Activated CD4-positive, alpha-beta T cell treated with anti-CD3 and anti-CD28 coated beads, Interleukin-2, amount 50 U/mL, for 16 hours (primary cell): Measurements from ENCODE around the gene RAB27A.

Source experiments
- DNase-seq: peaks from one replicate; pipeline ENCODE4 v3.0.0-alpha.2; 2020

RAB27A gene

DNA sequence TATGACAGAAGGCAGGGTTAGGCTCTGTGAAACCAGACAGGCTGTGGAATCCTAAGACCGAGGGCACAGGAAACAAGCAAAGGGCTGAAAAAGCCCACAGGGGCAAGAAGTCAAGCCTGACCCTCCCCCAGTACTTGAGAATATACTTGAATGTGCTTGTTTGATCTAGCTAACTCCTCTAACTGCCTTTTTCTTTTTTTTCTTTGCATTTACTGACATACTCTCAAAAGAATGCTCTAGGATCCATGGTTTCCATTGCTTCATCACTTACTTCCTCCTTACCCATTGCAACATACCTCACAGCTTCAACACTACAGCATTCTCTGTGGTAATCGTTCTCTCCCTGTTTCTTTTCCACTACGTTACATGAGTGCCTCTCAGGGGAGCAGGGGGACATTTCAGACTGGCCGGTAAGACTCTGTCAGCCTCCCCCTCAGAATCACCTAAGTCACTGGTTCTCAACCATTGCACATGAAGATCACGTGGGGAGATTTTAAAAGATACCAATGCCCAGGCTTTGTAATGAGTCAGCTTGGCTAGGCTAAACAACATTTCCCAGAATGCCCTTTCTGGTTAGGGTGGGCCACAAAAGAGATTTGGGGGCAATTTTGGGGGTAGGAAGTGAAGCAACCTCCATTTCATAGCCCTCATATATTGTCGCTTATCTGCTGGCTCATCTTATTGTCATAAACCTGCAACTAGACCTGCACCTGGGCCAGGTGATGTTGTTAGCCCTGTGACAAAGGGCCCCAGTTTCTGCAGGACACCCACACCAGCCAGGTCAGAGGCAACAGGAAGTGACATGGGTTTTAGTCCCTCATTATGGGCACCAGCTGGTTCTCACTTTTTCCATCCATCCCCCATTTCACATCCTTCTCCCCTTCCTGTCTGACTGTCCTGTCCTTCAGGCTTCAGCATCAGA is 68.3 kb downstream of the RAB27A start:
- peak; percentile 76 for DNase-seq

DNA sequence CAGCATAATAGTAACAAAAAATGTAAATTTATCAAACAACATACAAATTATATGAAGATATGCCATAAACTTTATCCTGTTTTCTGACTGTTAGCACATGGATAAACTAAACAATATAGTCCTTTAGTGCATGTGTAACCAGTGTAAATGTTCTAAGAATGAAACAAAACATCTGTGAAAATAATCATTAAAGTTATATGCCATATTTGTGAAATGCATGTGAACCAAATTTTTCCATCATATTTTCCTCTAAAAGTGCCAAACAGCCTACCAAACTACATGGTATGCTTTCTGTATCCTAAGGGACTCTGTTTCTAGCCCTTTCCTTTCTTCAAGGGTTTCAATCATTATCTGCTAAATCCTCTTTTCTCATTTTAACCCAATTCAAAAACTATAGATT is 69.0 kb downstream of the RAB27A start:
- no peak for DNase-seq

DNA sequence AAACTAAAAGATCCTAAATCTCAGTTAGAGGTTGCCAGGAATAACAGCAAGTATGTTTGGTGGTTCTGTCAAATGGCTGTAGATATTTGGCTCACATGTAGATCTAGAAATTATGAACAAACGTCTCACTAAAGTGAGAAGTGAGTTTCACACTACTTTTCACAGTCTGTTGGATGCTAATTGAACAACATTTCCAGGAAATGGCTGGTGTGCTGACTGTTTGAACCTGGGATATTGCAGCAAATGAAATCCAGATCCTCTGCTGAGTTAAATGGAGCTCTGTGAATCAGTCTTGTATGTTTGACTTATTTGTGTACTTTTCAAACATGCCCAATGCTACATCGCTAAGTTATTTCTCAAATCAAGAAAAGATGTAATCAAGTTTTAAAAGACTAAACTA is 71.6 kb downstream of the RAB27A start:
- DNase-seq, result peak; percentile 76

DNA sequence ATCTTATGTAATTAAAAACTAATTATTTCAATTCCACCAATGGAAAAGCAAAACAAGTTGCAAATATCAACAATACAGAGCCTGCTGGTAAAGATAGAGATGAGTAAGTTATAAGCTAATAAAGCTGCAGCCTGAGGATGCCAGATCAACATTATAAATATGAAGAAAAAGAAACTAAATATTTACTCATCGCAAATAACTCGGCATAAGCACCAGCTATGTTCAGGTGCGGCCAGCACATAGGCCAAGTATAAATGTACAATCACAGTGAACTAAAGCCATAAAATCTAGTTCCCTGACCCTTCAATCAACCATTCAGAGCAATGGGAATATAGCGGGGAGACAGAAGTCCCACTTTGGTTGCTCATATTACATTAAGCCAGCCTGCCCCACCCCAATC is 85.1 kb downstream of the RAB27A start:
- no peak for DNase-seq

DNA sequence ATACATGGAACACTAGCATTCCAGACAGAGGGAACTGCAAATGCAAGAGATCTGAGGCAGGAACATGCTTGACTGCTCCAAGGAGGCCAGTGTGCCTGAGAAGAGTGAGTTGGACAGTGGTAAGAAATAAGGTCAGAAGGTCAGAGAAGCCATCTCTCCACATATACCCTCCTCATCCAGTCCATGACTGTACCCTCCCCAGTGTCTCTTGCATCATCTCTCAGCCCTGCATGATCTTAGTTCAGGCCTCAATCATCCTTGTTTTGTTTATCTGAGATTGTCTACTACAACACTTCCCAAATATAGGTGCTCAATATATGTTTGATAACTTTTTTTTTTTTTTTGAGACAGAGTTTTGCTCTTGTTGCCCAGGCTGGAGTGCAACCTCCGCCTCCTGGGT is 87.4 kb downstream of the RAB27A start:
- DNase-seq, result no peak

DNA sequence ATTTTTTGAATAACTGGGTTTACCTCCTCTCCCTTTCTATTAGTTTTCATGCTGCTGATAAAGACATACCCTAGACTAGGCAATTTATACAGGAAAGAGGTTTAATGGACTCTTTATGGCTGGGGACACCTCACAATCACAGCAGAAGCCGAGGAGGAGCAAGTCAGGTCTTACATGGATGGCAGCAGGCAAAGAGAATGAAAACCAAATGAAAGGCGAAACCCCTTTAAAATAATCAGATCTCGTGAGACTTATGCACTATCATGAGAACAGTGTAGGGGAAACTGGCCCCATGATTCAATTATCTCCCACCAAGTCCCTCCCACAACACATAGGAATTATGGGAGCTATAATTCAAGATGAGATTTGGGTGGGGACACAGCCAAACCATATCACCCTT is 90.9 kb downstream of the RAB27A start:
- no peak for DNase-seq

DNA sequence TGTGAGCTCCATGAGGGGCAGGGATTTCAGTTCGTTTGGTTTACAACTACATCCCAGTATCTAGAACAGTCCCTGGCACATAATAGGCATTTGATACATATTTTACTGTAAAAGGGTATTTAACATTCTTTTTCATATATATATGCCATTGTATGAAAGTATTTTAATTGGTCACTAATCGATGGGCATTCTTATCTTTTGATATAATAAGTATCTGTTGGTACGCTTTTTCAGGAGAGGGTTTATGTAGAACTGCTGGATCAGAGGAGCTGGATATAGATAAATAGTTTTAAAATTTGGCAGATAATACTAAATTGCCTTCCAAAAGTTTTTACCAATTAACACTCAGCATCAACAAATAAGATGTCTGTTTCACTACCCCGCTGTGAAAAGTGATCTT is 91.9 kb downstream of the RAB27A start:
- DNase-seq, result no peak

DNA sequence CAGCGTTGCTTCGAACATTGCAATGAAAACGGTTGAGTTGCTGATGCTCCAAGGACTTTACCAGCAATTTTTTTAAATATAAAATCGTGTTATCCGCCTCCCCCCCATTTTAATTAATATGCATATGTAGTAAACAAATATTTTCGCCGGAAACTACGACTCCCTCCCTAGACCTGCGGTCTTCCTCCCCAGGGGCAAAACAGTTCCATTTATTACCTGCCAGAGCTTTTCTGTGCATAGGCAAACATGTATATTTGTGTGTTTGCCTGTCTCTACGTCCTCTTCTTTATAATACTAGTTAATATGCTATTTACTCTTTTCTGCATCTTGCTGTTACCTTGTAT is 92.3 kb downstream of the RAB27A start:
- no peak for DNase-seq

DNA sequence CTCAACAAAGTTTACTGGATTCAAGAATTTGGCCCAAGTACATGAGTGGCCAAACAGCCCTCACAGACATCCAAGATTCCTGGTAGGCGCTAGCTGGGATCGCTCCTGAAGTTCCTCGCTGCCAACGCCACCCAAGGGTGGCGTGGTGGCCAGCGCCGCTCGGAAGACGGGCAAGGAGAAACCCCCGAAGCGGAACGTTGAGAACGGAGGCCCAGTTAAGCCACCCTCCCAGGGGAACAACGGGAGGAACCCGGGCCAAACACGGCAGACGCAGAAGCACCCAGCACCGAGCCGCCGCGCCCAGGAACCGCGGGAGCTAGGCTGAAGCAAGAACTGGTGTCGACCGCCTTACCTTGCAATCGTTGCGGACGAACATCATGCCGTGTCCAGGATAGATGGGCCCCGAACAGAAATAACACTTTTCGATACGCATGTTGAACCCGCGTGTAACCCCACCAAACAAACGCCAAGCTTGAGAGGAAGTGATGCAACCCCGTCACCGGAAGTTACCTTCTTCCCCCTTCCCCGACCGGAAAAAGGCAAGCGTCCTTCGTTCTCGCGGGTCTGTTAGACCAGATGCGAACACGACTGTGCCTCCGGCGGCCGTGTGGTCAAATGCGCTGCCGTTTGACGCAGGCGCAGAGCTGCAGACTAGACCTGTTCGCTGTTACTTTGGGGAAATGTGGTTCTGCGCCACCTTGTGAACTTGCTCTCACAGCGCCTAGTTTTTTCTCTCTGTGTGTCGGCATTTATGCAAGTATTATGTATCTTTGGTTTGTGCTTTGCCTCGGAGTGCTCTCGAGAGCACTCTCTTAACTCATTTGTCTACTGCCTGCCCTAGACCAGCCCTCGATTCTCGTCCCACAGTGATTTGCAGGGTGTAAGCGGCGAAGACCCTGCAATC is 92.9 kb downstream of the RAB27A start, which contains the start of gene RSL24D1:
TSS of gene RSL24D1 (minus strand) at position 484 of the 904 bp plus-strand sequence. CDS start at position 433, 51 bp downstream.
- peak; percentile 98 for DNase-seq

DNA sequence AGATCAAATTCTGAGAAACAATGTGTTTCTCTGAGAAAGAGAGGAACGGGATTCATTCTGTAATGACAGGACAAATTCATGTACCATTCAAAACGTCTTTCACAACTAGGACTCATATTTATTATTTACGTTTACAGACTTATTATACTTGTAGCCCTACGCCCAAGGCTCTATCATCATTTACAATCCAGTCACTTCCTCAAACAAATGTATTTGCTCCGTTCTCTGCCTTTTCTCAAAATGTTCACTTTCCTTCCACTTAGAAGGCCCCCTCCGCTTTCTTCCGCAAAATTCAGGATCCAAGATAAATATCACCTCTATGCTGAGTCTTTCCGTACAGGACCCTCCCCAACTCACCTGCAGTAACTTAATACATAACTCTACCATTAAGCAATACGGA is 93.6 kb downstream of the RAB27A start:
- DNase-seq, result no peak

DNA sequence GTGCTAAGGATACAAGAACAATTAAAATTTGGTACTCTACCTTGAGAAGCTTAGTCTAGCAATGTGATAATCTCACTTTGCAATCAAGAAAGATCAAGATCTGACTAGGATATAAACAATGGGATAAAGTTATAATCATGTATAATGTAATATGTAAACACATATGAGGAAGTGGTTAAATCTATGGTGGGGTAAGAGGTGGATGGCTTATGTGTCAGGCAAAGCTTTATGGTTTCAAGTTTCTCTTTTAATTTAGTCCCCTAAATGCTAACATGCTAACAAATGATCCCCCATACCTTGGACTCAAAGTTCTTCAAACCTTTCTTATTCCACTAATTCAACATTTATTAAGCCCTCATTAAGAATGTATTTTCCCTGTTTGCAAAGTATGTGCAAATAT is 95.4 kb downstream of the RAB27A start:
- no peak for DNase-seq

DNA sequence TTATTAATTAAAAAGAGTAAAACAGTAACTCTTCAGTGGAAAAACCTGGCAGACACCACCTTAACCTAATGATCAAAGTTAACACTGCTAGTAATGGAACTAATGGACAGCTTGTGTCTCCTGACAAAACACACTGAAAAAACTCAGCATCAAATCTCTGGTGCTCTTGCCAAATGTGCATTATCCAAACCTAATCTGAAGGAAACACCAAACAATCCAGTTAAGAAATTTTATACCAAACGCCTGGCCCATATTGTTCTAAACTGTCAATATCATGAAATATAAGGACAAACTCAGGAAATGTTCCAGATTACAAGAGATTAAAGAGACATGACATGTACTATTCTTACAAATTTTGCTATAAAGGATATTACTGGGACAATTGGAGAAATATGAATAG is 103.3 kb downstream of the RAB27A start:
- no peak for DNase-seq

DNA sequence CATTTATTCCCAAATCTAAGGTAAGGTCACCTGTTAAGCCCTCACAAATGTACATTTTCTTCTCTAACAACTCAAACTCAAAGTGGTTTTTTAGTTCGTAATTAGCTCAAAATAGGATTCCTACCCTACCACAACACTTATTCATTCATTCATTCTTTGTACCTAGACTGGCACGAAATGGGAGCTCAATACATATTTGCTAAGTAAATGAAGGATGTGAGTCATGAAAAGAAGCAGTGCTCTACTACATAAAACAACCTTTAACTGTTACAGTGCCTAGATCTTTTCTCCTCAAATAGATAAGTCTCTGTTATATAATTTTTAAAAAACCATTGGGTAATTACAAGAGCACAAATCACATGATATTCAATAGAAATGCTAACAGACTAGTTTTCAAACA is 105.9 kb downstream of the RAB27A start:
- DNase-seq, result no peak

DNA sequence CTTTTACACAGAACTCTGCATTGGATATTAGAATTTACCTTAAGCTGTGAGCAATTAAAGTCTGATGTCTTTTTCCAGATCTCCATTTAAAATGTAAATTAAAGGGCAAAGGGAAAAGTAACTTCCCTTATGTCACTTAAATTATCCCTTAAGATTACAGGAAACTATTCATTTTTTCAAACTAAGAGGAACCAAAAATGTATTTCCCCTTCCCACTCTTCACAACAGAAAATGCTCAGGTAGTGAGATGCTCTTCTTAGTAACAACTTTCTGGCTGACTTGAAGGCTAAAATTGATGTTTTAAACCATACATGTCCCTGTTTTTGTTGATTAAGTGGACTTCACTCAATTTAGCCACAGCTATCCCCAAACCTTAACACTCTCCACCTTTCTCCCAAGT is 110.5 kb downstream of the RAB27A start:
- no peak for DNase-seq

DNA sequence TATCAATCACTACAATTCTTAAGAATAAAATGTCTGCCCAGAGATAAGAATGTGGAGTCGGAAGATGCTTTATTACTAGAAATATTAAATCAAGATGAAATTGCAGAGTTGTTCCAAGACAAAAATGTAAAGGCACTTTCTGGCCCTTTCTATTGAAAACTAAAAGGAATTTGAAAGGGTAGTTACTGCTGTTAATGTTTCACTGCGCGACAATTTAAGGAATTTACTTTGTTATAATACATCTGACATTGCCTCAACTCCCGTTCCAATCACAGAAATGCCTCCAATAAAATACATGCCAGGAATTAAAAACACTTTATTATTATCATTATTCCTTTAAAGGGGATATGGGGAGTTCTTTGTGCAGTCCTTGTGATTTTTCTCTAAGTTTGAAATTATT is 119.3 kb downstream of the RAB27A start:
- DNase-seq, result no peak

DNA sequence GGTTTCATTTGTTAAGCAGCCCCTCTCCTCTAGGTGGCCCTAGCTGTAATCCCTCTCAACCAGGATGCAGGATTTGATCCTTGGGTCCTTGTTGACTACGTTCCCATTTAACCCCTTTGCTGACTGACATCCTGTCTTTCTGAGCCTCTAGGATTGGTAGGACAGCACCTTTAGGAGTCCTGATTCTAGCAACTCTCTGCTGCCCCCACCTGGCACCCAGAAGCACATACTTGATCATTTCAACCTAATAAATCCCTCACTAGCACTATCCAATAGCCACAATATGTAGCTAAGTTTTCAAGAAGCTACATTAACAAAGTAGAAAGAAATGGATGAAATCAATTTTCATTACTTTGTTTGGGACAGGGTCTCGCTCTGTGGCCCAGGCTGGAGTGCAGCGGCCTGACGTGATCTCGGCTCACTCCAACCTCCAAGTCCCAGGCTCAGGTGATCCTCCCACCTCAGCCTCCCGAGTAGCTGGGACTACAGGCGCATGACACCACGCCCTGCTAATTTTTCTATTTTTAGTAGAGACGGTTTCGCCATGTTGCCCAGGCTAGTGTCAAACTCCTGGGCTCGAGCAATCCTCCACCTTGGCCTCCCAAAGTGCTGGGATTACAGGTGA is 121.2 kb downstream of the RAB27A start:
- peak; percentile 68 for DNase-seq

DNA sequence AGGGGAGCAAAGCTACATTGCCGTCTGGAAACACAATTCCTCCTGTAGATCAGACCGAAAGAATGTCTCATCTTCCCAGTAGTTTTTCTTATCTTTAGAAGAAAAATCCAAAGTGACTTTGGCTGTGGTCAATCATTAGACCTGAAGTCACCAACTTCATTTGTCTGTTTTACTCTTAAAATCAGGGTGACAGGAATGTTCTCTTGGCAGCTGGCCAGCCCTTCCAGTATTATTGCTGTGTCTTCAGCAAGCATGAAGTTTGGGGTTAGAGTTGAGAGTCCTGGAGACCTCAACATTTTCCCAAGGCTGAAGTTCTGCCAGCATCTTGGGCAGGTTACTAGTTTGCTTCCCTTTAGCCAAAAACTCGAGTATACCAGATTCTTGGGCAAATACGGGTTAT is 125.3 kb downstream of the RAB27A start:
- DNase-seq, result no peak
